Measurements from ENCODE around the gene TRPV5. TPM values are rescaled to one million over a fixed set of nuclear protein-coding genes. Genes with fewer than 3 reads are reported as not detected.

TRPV5 gene
- total and polyA plus RNA-seq, 2 experiments from 2014 or later = not detected

DNA sequence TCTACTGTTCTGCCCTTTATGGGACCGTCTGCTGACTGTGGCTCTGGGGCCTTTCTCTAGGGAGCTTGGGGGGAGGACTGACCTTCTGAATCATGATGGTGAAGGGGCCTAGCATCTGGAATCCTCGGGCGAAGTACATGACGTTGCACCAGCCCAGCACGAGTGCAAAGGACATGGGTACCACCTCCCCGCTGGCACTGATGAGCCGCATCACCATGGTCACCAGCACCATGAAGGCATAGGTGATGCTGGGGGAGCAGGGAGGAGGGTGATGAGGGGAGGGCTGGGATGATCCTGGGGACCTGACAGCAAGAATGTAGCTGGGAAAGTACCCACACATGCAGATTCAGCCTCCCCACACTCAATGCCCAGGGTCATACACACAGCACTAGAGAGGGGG lies 59.1 kb downstream of the TRPV5 start:
- WGBS, 2 experiments (ENCODE audit: low coverage in 1 of 2, low lambda C conversion rate in 2 of 2, missing lambda C conversion rate in 2 of 2) = 49 to 58% methylated on average over 6 to 7 of the region's 7 CpGs
- H3K9me2 ChIP-seq (ENCODE audit: insufficient read depth) = no peaks in the 10 kb centered on the region
- H3K27me3 ChIP-seq (replicated peaks; ENCODE audit: insufficient read depth) = peaks cover 14% of the 10 kb centered on the region
- no peak for DNase-seq
- H3K9me3 ChIP-seq (ENCODE audit: low read depth) = no peaks in the 10 kb centered on the region
- H2AFZ ChIP-seq = no peak overlapping the region
- no peak overlapping the region for H3K27ac ChIP-seq
- TF ChIP-seq EZH2 (IDR thresholded peaks at IDR 0.05; ENCODE audit: insufficient read depth, poor library complexity, severe bottlenecking) (no peak), EZH2phosphoT487 (IDR thresholded peaks at IDR 0.05; ENCODE audit: insufficient read depth, low read depth) (no peak)
- in situ Hi-C loops (cut with MboI) = loop anchor here (10.0 kb wide), 1 partner anchor 340 kb away; no protein-coding TSS in a partner anchor
- H3F3A ChIP-seq (ENCODE audit: insufficient read depth) = no peaks in the 10 kb centered on the region
- H4K20me1 ChIP-seq (ENCODE audit: insufficient read depth) = no peaks in the 10 kb centered on the region
- H3K36me3 ChIP-seq (ENCODE audit: low read depth) = no peaks in the 10 kb centered on the region
- no peak overlapping the region for H3K4me3 ChIP-seq
- H3K4me2 ChIP-seq (ENCODE audit: unreplicated experiment) = no peak overlapping the region
- H3K79me2 ChIP-seq (ENCODE audit: insufficient read depth) = no peaks in the 10 kb centered on the region
- H3K4me1 ChIP-seq (ENCODE audit: insufficient read depth) = no peaks in the 10 kb centered on the region
- no peak overlapping the region for H3K9ac ChIP-seq

- Histone ChIP-seq H2AFZ (no peak overlapping the region), H3K9me3 (ENCODE audit: low read depth) (no peaks in the 10 kb centered on the region), H3K79me2 (ENCODE audit: insufficient read depth) (no peaks in the 10 kb centered on the region), H3K4me1 (ENCODE audit: insufficient read depth) (no peaks in the 10 kb centered on the region), H4K20me1 (ENCODE audit: insufficient read depth) (no peaks in the 10 kb centered on the region), H3K9me2 (ENCODE audit: insufficient read depth) (no peaks in the 10 kb centered on the region), H3K27me3 (replicated peaks; ENCODE audit: insufficient read depth) (peaks cover 11% of the 10 kb centered on the region), H3K4me2 (ENCODE audit: unreplicated experiment) (no peak overlapping the region), H3K36me3 (ENCODE audit: low read depth) (no peaks in the 10 kb centered on the region), H3K9ac (no peak overlapping the region), H3K4me3 (no peak overlapping the region), H3F3A (ENCODE audit: insufficient read depth) (no peaks in the 10 kb centered on the region), H3K27ac (no peak overlapping the region)
- no peak for TF ChIP-seq EZH2 (IDR thresholded peaks at IDR 0.05; ENCODE audit: insufficient read depth, poor library complexity, severe bottlenecking)
- no peak for TF ChIP-seq EZH2phosphoT487 (IDR thresholded peaks at IDR 0.05; ENCODE audit: insufficient read depth, low read depth)
- no peak for DNase-seq
- WGBS, 2 experiments (ENCODE audit: low coverage in 1 of 2, low lambda C conversion rate in 2 of 2, missing lambda C conversion rate in 2 of 2) = 44 to 48% methylated on average over 5 of the region's 5 CpGs
- in situ Hi-C loops (cut with MboI) = loop anchor here (10.0 kb wide), 1 partner anchor 341 kb away; no protein-coding TSS in a partner anchor
Observed at GRCh38 chr7:142873871-142874270, 59.7 kb downstream of the TRPV5 start.

GRCh38 chr7:142873281-142873784 lies 60.2 kb downstream of the TRPV5 start:
- H3K79me2 ChIP-seq (ENCODE audit: insufficient read depth) = no peaks in the 10 kb centered on the region
- H3K4me2 ChIP-seq (ENCODE audit: unreplicated experiment) = no peak overlapping the region
- H3K9ac ChIP-seq = no peak overlapping the region
- no peak overlapping the region for H3K27ac ChIP-seq
- no peak overlapping the region for H3K4me3 ChIP-seq
- no peaks in the 10 kb centered on the region for H3F3A ChIP-seq (ENCODE audit: insufficient read depth)
- no peaks in the 10 kb centered on the region for H3K9me3 ChIP-seq (ENCODE audit: low read depth)
- no peak for TF ChIP-seq EZH2phosphoT487 (IDR thresholded peaks at IDR 0.05; ENCODE audit: insufficient read depth, low read depth)
- no peak for TF ChIP-seq EZH2 (IDR thresholded peaks at IDR 0.05; ENCODE audit: insufficient read depth, poor library complexity, severe bottlenecking)
- H4K20me1 ChIP-seq (ENCODE audit: insufficient read depth) = no peaks in the 10 kb centered on the region
- peaks cover 9% of the 10 kb centered on the region for H3K27me3 ChIP-seq (replicated peaks; ENCODE audit: insufficient read depth)
- H3K4me1 ChIP-seq (ENCODE audit: insufficient read depth) = no peaks in the 10 kb centered on the region
- 57 to 65% methylated on average over 11 of the region's 11 CpGs for WGBS, 2 experiments (ENCODE audit: low coverage in 1 of 2, low lambda C conversion rate in 2 of 2, missing lambda C conversion rate in 2 of 2)
- H3K9me2 ChIP-seq (ENCODE audit: insufficient read depth) = no peaks in the 10 kb centered on the region
- DNase-seq = no peak
- no peaks in the 10 kb centered on the region for H3K36me3 ChIP-seq (ENCODE audit: low read depth)
- in situ Hi-C loops (cut with MboI) = loop anchor here (10.0 kb wide), 1 partner anchor 341 kb away; no protein-coding TSS in a partner anchor
- no peak overlapping the region for H2AFZ ChIP-seq

DNA sequence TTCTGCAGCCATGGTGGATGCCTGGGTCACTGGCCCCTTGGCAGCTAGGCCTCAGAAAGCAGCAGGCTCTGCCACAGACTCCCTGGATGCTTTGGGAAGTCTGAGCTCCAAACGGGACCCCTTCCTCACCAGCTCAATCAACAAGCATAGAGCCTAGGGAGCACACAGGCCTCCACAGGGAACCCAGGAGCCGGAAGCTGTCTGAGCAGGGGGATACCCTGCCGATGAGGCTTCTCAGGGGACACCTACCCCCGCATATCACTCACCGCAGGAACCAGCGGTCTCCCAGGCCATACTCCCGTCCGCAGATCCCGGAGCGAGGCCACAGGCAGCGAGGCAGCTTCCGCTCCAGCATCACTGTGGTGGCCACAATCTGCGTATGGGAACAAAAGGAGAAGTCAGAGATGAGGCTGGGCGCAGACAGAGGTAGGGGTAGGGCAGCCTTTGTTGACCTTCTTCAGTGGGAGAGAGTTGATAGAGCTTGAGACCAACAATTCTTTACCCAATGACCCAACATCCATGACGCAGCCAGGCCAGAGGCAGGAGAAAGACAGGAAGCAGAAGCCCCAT lies 61.4 kb downstream of the TRPV5 start:
- no peak overlapping the region for H3K9ac ChIP-seq
- WGBS, 2 experiments (ENCODE audit: low coverage in 1 of 2, low lambda C conversion rate in 2 of 2, missing lambda C conversion rate in 2 of 2) = 62 to 70% methylated on average over 15 of the region's 15 CpGs
- H3K27me3 ChIP-seq (replicated peaks; ENCODE audit: insufficient read depth) = no peaks in the 10 kb centered on the region
- no peak for TF ChIP-seq EZH2phosphoT487 (IDR thresholded peaks at IDR 0.05; ENCODE audit: insufficient read depth, low read depth)
- no peak for TF ChIP-seq EZH2 (IDR thresholded peaks at IDR 0.05; ENCODE audit: insufficient read depth, poor library complexity, severe bottlenecking)
- H3K79me2 ChIP-seq (ENCODE audit: insufficient read depth) = no peaks in the 10 kb centered on the region
- no peak for DNase-seq
- in situ Hi-C loops (cut with MboI) = loop anchor here (10.0 kb wide), 1 partner anchor 343 kb away; no protein-coding TSS in a partner anchor
- H3K4me3 ChIP-seq = no peak overlapping the region
- no peak overlapping the region for H3K4me2 ChIP-seq (ENCODE audit: unreplicated experiment)
- no peak overlapping the region for H2AFZ ChIP-seq
- no peaks in the 10 kb centered on the region for H3K9me2 ChIP-seq (ENCODE audit: insufficient read depth)
- H3K9me3 ChIP-seq (ENCODE audit: low read depth) = no peaks in the 10 kb centered on the region
- H3F3A ChIP-seq (ENCODE audit: insufficient read depth) = no peaks in the 10 kb centered on the region
- no peaks in the 10 kb centered on the region for H3K4me1 ChIP-seq (ENCODE audit: insufficient read depth)
- no peak overlapping the region for H3K27ac ChIP-seq
- H3K36me3 ChIP-seq (ENCODE audit: low read depth) = no peaks in the 10 kb centered on the region
- no peaks in the 10 kb centered on the region for H4K20me1 ChIP-seq (ENCODE audit: insufficient read depth)
